UCSD-AML1 (cell line): Measurements from ENCODE around the gene SERPINA6.
"Not testable (repeated sequence)": the region's sequence is repeated elsewhere in the genome, so short reads cannot be mapped to it uniquely, and the experiment has no call there.

ENCODE experiments used
- DNase-seq: peaks from one replicate; lab custom pipeline; 2025; ENCODE audit not compliant: unreplicated experiment; lab: John Stamatoyannopoulos, UW

Gene SERPINA6

DNA sequence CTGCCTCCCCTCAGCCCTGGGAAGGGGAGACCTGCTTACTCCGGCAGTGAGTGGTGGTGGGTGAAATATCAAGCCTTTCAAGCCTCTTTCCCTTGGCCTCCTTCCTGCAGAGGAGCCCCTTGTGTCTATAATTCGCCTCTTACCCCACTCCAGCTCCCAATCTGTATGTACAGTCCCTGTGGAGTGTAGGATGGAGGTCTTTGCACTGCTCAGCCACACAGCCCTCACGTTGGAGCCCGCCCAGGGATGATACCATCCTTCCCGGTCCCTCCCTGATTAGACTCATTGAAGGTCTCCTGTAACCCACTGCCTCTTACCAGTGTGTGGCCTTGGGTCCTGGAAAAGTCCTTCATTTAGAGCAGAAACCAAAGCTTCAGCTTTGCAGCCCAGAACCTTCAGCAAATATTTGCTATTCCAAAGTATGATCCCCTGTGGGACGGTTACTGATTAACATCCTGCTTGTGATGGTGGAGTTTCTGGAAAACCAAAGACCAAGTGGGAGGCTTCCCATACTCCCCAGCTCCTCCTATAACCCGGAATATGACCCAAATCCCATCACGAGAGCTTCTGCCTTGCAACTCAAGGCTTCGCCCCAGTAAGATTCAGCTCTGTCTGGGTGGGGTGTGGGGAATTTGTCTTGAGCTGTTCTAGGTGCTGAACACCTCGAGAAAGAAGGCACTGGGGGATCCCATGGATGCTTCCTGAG, 30.1 kb downstream of the SERPINA6 start, which contains the start of gene SERPINA10:
Gene SERPINA10 (minus strand): TSS at position 397 of the 706 bp plus-strand sequence. CDS start 2,675 bp downstream, outside the sequence.
- no peak for DNase-seq

DNA sequence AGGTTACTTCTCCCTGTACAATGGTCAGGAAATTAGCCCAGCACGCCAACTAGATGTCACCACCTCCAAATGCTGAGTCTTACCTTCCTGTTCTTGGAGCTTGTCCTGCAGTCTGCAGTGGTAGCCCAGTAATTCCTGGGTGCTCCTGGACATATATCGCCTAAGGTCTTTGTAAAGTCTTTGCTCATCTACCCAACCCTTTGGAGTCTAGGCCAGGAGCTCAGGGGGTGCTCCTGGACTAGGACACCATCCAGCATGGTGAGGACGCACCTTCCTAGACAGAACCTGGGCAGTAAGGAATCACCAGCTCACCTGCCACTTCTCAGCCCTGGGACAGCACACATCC, 30.6 kb downstream of the SERPINA6 start:
- DNase-seq, result no peak

DNA sequence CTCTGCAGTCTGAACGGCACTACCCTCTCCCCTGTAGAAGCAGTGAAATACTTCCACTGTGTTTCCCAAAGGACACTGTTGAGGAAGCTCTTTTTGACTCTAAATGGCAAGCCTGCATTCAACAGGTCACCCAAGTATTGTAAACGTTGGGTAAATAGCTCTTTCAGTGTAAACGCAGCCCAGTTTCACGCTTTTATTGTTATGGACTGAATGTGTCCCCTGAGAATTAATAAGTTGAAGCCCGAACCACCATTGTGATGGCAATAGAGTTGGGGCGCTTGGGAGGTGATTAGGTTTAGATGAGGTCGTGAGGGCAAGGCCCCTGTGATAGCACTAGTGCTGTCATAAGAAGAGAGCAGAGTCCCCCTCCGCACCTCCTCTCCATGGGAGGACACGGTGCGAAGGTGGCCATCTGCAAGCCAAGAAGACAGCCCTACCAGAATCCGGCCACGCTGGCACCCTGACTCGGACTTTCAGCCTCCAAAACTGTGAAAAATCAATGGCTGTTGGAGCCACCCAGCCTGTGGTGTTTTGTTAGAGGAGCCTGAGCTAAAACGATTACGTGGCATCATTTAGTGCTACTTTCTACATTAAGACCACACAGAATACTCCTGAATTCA, 31.1 kb downstream of the SERPINA6 start:
- DNase-seq, result no peak

DNA sequence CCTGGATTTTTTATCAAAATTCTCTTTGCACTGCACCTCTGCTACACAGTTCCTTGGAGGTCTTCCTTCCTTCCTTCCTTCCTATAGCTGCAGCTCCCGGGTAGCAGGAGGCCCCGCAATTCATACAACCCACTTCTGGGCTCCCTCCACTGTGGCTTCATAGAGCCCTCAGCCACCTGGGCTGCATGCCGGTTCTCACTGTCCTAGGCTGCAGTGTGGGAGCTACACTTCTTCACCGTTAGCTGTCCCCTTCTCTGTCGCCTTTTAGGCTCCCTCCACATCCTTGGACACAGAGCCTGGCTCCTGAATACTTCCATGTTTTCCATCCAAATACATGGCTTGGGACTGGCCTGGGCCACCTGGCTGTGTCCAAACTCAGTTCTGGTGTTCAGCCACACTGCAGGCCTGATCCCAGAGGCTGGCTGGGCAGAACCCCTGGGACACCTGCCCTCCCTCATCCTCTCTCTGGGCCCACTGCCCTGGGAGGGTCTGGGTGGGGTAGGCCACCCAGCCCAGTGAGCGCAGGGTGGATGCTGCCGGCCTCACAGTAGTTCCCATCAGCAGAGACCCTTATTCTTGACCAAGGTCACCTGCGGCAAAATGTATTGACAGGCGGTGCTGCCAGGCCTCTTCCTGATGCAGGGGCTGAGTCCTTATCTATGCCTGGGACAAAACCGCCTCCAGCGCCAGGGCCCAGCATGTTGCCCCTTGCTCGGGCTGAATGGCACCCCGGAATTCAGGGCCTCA, 31.8 kb downstream of the SERPINA6 start:
- DNase-seq, result no peak

DNA sequence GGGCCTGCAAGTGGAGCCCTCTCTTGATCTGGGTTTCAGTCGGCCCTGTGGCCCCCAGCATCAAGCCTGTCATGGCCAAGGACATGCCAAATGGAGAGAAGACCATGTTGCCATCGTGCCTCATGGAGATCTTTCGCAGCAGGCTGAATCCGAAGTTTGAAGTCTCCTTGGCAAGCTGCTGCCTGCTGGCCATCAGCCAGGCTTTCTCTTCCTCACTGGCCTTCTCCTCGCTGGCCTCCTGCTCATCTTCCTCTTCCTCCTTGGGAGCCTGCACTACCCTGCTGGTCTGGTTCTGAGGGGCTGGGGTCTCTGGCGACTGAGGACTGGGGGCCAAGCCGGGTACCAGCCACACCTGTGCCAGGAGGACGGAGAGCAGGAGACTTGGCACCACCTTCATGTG, 32.9 kb downstream of the SERPINA6 start:
- DNase-seq, result no peak

DNA sequence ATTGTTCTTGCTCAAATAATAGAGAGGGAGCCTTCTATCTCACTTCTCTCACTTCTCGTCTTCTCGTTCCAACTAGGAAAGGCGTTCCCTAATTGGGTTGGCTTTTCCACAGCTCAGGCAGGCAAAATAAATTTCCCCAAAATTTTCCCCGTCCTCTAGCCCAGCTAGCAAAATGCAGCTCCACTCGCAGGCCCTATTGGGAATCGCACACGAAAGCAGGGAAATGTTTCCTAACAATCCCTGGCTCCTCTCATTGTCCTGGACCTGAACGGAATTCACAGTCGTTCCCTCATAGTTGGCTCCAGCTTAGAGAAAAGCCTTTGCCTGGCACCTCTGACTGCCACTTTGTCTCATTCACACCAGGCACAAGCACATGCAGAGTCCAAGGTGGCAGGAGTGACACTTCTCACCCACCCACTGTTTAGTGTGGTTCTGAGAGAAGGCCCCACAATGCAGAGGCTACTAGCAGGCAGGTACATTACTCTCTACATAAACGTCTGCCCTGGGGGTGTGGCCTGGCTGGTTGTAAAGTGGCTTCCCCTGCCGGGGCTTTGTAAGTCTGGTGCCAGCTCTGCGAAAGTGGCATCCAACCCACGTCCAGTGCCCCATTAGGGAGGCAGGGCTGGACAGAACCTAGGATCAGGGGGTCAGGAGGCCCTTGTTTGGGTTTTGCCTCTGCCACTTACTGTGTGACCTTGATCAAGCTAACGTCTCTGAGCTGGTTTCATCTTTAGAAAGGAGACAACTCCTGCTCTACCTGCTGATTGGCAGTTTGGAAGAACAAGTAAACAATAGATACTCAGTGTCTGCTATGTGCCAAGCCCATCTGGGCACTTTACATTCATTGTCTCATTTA, 34.3 kb downstream of the SERPINA6 start:
- DNase-seq, result no peak

DNA sequence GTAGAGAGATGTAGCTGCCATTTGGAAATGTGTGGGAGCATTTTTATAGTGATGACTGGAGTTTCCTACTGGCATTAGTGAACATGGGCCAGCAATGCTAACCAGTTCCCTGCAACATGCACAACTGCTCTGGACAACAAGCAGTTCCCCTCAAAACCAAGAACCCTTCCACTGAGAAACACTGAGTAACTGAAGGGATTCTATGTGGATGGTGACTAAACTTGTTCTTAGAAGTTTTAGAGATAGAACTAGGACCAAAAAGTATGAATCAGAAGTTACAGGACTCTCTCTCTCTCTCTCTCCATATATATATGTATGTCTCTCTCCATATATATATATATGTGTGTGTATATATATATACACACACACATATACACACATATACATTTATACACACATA, 38.0 kb downstream of the SERPINA6 start:
- DNase-seq, result no peak

DNA sequence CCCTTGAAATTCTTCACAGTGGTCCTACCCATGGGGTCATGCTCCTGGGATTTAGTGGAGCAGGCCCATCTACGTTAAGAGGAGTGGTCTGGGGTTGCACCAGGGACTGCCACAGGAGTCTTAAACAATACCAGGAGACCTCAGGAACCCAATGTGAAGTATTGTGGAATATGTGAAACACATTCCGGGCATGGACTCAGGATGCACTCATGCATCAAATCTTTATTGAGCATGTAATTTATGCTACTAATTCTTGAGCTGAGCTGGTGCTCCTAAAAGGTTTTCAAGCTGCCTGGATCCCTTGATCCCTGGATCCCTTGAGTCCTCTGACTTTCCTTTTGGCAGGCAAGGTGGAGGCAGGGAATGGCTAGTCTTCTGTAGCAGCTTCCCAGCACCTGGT, 38.9 kb downstream of the SERPINA6 start:
- DNase-seq, result no peak

DNA sequence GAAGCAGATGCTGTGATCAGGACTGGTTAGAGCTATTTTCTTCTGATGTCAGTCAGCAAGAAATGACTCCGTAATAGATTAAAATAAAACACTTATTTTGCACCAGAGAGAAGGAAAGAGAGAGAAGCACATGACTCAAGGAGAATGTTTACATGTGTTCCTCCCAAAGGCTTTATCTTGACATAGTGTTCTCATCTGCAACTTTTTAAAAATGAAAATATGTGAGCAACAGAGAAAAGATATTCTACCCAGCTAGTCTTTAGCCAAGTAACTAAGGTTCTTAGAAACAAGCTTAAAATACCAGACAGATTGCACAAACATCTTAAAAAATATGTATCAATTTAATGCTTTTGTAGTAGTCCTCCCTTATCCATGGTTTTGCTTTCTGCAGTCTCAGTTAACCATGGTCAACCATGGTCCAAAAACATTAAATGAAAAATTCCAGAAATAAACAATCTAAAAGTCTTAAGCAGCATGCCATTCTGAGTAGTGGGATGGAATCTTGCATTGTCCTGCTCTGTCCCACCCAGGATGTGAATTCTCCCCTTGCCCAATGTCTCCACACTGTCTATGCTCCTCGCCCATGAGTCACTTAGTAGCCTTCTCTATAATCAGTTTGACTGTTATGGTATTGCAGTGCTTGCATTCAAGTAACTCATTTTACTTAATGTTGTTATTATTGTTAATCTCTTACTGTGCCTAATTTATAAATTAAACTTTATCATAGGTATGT, 40.0 kb downstream of the SERPINA6 start:
- DNase-seq, result no peak

DNA sequence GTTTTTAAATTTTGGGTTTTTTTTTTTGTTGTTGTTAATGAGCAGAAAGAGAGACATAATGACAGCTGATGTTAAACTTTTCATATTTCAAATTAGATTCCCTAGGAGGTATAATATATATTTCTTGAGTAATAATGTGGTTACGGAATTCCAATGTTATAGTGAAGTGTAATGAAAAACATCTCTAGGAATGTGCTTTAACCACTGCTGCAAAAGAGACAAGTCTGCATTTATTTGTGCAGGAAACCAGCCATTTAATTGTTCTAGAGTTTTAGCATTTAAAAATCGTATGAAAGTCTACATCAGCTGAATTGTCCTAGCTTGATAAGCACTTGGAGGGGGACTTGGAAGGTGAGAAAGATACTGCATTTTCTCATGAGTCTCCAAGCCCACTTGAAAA, 44.4 kb downstream of the SERPINA6 start:
- no peak for DNase-seq

DNA sequence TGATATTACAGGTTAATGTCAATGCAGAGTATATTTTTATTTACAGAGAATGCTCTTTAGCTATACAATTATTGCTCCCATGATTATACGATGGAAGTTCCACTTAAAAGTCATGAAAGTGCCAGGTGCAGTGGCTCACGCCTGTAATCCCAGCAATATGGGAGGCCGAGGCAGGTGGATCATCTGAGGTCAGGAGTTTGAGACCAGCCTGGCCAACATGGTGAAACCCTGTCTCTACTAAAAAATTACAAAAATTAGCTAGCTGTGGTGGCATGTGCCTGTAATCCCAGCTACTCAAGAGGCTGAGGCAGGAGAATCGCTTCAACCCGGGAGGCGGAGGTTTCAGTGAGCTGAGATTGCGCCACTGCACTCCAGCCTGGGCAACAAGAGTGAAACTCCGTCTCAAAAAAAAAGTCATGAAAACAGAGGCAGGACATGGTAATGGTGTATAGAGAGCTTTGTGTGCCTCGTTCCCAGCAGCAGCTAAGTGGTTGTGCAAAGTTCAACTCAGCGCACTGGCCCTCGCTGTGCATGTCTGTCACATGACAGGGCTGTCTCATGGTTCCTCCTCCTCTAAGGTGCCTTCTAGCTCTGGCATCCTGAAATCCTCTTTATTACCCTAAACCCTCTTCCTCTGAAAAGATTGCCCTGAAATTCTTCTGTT, 46.1 kb downstream of the SERPINA6 start:
- DNase-seq, result not testable (repeated sequence)

DNA sequence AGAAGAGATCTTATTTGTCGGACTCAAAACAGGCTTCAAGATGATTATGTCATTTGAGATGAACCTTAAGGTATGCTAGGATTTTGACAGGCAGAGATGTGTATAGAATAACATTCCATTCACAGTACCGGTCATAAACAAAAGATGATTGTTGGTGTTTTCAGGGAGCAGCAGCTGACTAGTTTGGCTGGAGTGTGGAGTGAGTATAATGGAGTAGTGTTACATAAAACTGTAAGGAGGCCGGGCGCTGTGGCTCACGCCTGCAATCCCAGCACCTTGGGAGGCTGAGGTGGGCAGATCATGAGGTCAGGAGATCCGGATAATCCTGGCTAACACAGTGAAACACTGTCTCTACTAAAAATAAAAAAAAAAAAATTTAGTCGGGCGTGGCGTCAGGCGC, 54.0 kb downstream of the SERPINA6 start:
- no peak for DNase-seq

DNA sequence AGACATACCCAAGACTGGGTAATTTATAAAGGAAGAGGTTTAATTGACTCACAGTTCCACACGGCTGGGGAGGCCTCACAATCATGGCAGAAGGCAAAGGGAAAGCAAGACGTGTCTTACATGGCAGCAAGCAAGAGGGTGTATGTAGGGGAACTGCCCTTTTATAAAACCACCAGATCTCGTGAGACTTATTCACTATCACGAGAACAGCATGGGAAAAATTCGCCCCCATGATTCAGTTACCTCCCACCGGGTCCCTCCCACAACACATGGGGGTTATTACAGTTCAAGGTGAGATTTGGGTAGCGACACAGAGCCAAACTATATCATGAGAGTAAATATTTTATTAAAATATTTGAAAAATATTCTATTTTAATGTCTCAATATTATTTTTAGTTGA, 54.6 kb downstream of the SERPINA6 start:
- not testable (repeated sequence) for DNase-seq

DNA sequence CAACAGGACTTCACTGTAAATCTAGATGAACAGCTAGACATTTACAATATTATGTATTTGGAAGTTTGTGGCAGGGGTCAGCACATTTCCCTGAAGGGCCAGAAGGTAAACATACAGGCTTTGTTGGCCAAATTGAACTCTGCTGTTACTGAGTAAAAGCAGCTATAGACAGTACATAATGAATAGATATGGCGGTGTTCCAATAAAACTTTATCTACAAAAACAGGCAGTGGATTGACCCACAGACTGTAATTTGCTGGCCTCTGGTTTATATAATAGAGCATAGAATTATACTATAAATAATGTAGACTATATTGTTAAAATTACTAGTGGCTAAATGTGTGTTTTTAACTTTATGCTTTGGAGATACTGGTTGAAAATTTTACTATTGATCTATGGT, 55.8 kb downstream of the SERPINA6 start:
- no peak for DNase-seq

DNA sequence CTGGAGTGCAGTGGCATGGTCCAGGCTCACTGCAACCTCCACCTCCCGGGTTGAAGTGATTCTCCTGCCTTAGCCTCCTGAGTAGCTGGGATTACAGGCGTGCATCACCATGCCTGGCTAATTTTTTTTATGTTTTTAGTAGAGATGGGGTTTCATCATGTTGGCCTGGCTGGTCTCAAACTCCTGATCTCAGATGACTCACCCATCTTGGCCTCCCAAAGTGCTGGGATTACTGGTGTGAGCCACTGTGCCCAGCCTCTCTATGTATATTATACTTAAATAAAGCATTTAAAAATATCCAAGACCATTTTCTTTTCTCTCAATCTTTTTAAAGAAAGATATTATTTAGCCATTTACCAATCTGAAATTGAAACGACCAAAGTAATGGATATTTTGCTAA, 58.9 kb downstream of the SERPINA6 start:
- not testable (repeated sequence) for DNase-seq
